Body of pancreas (tissue), 4 donors: ENCODE results near the gene CRIP1.

Experiments
- CTCF ChIP-seq, 7 experiments: fragments of 450-650 bp in 4 of 7; fragments of 200-600 bp in 3 of 7; sonication (generic) in 3 of 7; IDR thresholded peaks; one replicate each; pipeline ENCODE4 v1.5.1; 2016 to 2019; ENCODE audit warnings: antibody characterized with exemption in 7 of 7
- POLR2A ChIP-seq, 3 donors: fragments of 450-650 bp; IDR thresholded peaks; one replicate each; pipeline ENCODE4 v1.6.1; 2016; ENCODE audit warnings: antibody characterized with exemption in 3 of 3, mild to moderate bottlenecking in 2 of 3

- TF ChIP-seq CTCF (IDR thresholded peaks at IDR 0.05) (no peak), POLR2A (IDR thresholded peaks at IDR 0.05) (no peak)
Measured at GRCh38 chr14:105446971-105447370, 39.7 kb upstream of the CRIP1 start.
